ENCODE measurements around the gene NTM. TPM values are rescaled to one million over a fixed set of nuclear protein-coding genes. Genes with fewer than 3 reads are reported as not detected.

The NTM gene
- total RNA-seq, 2 donors from 2014 or later = 19.1 to 44.7 TPM

DNA sequence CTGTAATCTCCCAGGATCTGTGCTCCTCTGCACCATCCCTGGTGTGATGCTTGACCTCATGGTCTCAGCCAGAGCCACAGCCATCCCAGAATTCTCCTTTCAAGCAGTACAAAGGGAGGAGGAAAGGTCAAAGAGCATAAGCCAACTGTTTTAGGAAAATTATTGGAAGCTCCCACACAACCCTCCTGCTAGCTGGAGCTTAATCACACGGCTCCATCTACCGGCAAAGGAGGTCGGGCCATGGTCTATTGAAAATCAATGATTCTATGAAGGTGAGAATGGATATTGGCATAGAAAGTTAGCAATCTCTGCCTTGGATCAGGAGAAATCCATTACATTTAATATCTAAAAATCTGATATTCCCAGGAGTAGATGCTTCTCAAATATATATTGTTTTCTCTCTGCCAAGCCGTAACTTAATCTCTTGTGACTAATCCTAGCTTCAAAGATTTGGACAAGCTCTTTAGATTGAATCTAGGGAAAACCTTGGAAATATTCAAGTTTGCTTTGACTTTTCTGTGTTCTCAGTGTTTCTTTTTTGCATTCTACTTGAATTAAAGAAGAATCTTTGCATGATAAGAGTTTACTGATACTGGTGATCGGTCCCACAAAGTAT lies 259.6 kb downstream of the NTM start:
- no peak overlapping the region for H3K4me3 ChIP-seq
- DNase-seq (ENCODE audit: low spot score) = peak; percentile 11

DNA sequence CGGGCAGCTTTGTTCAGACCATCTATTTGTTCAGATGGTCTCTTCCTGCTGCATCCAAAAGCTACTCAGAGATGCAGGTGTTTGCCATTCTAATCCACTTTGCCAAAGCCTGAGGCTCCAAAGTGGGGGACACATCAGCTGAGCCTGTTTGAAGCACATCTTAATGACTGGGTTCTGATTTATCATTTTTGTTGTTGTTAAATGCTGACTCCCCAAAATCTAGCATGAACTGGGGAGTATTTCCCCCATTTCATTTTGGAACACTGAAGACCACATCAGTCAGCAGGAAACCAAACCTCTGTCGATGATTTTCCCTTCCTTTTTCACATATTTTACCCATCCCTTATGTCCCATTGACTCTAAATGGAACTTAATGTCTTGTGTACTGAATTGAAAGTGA lies 262.6 kb downstream of the NTM start:
- Histone ChIP-seq H3K27me3 (no peaks in the 10 kb centered on the region), H3K9me3 (no peaks in the 10 kb centered on the region), H3K36me3 (no peaks in the 10 kb centered on the region), H3K4me1 (no peaks in the 10 kb centered on the region), H3K4me3 (no peak overlapping the region), H3K27ac (no peak overlapping the region)
- TF ChIP-seq, protein P1, sequence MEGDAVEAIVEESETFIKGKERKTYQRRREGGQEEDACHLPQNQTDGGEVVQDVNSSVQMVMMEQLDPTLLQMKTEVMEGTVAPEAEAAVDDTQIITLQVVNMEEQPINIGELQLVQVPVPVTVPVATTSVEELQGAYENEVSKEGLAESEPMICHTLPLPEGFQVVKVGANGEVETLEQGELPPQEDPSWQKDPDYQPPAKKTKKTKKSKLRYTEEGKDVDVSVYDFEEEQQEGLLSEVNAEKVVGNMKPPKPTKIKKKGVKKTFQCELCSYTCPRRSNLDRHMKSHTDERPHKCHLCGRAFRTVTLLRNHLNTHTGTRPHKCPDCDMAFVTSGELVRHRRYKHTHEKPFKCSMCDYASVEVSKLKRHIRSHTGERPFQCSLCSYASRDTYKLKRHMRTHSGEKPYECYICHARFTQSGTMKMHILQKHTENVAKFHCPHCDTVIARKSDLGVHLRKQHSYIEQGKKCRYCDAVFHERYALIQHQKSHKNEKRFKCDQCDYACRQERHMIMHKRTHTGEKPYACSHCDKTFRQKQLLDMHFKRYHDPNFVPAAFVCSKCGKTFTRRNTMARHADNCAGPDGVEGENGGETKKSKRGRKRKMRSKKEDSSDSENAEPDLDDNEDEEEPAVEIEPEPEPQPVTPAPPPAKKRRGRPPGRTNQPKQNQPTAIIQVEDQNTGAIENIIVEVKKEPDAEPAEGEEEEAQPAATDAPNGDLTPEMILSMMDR (IDR thresholded peaks at IDR 0.05) = no peak
- no peak for DNase-seq (ENCODE audit: low spot score)

More for the DNA sequence above, 259.6 kb downstream of the NTM start:
- Histone ChIP-seq H3K9me3 (no peaks in the 10 kb centered on the region), H3K27ac (no peak overlapping the region), H3K27me3 (no peaks in the 10 kb centered on the region), H3K36me3 (no peaks in the 10 kb centered on the region), H3K4me1 (no peaks in the 10 kb centered on the region)
- TF ChIP-seq, protein P1 (IDR thresholded peaks at IDR 0.05) = no peak

DNA sequence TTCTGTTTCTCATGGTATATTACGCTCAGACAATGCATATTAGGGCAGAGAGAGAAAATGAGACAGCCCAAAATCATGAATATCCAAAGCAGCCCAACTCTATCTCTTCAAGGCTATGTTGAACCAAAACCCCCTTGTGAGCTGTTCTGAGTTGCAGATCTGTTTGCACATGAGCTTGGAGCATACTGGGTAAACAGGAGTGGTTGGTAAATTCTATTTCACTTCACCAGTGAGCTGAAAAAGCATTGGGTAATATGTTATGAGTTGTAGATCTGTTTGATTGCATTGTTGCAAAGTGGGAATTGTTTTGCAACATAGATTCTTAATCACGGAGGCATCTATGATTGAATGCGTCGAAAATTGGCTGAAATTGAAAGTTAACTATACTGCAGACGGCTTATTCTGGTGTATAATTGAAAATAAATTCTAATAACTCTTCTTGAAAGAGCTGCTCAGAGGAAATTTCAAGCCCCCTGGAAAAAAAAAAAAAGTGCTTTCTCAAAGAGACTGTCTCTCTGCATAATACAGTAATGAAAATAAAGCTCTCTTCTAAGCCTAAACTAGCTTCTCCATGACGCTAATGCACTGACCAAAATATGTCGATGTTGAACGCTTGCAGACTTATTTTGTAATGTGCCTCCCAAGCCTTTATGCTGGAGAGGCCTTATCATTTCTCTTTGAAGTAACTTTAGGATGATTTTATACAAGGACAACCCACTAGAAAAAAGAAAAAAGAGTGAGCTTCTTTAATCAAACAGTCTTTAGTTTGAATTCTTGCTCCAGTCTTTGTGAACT lies 263.7 kb downstream of the NTM start:
- no peaks in the 10 kb centered on the region for H3K36me3 ChIP-seq
- no peaks in the 10 kb centered on the region for H3K9me3 ChIP-seq
- TF ChIP-seq, protein P1 (IDR thresholded peaks at IDR 0.05) = no peak
- H3K27ac ChIP-seq = no peak overlapping the region
- H3K4me3 ChIP-seq = no peak overlapping the region
- no peaks in the 10 kb centered on the region for H3K27me3 ChIP-seq
- DNase-seq (ENCODE audit: low spot score) = no peak
- H3K4me1 ChIP-seq = no peaks in the 10 kb centered on the region

DNA sequence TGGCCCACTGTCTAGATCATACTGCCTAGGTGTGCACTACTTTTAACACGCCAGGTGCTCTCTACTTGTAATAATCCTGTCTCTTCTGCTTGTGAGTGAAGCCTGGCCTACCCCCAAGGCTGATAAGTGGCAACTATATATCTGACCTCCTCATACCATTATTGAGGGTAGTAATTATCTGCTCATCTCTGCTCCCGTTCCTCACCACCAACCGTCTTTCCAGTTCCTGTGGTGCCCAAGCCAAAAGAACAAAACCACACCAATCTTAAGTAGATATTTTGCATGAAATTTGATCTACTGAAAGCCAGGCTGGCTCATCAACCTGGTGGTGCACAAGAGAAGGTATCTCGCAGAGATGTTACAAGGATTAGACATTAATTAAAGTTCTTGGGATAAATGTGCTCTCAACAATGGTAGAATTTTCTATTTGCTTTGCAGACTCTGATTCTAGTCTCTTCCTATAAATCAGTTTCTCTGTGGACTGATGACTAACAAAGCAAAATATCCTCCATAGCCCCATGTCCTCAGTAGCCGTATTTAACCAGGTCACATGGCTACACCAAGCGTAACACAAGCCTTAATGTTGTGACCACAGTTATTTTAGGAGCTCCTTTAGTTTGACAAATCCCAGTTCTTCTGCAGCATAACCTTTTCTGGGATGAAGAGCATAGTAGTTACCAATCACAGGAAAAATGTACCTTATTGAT lies 267.2 kb downstream of the NTM start:
- TF ChIP-seq, protein P1 (IDR thresholded peaks at IDR 0.05) = no peak
- Histone ChIP-seq H3K36me3 (no peaks in the 10 kb centered on the region), H3K9me3 (no peaks in the 10 kb centered on the region), H3K4me3 (no peak overlapping the region), H3K27ac (no peak overlapping the region), H3K27me3 (no peaks in the 10 kb centered on the region), H3K4me1 (no peaks in the 10 kb centered on the region)
- peak; percentile 18 for DNase-seq (ENCODE audit: low spot score)

DNA sequence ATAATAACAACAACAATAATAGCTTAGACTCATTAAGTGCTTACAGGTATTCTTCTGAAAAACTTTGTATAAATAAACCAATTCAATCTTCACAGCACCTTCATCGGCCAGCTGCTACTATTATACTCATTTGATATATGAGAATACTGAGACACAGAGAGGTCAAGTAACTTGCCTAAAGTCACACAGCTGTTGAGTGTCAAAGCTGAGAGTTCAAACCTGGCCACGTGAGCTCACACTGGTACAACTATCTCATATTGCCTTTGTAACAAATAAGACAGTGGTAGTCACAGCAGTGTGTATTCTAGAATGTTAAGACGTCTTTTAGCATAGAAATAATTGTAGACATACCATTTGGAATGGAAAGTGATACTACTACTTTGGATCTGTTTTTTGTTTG lies 268.5 kb downstream of the NTM start:
- Histone ChIP-seq H3K9me3 (no peaks in the 10 kb centered on the region), H3K4me3 (no peak overlapping the region), H3K27me3 (no peaks in the 10 kb centered on the region), H3K27ac (no peak overlapping the region), H3K4me1 (no peaks in the 10 kb centered on the region), H3K36me3 (no peaks in the 10 kb centered on the region)
- TF ChIP-seq, protein P1 (IDR thresholded peaks at IDR 0.05) = no peak
- DNase-seq (ENCODE audit: low spot score) = peak; percentile 2
